GM23338 (cell line): ENCODE measurements around the gene CFLAR. TPM values are rescaled to one million over a fixed set of nuclear protein-coding genes. Genes with fewer than 3 reads are reported as not detected.

ENCODE experiments used
- ATAC-seq: fragments of 200-7000 bp; cut with Tn5 transposase; 3 replicates; pipeline ENCODE4 v1.9.1; 2020
- DNase-seq: peaks from one replicate; pipeline ENCODE4 v3.0.0-alpha.2; 2015; ENCODE audit warnings: low spot score
- H2AFZ ChIP-seq: fragments of 200-600 bp; sonication (generic); 2 replicates; pipeline ENCODE4 v1.8.0; 2016; ENCODE audit warnings: antibody characterized with exemption, mild to moderate bottlenecking, moderate library complexity
- H3F3A ChIP-seq: fragments of 200-600 bp; sonication (generic); replicated peaks from 2 replicates; pipeline ENCODE4 v1.8.0; 2017; ENCODE audit warnings: antibody characterized with exemption, mixed run types, low read depth
- H3K27ac ChIP-seq: fragments of 200-600 bp; sonication (generic); 2 replicates; pipeline ENCODE4 v1.6.1; 2016; ENCODE audit warnings: low read depth
- H3K27me3 ChIP-seq: fragments of 200-600 bp; sonication (generic); 2 replicates; pipeline ENCODE4 v1.8.0; 2016; ENCODE audit warnings: mild to moderate bottlenecking, mixed run types, moderate library complexity; ENCODE audit not compliant: insufficient read depth
- H3K36me3 ChIP-seq: fragments of 200-600 bp; sonication (generic); 2 replicates; pipeline ENCODE4 v1.8.0; 2016; ENCODE audit warnings: mild to moderate bottlenecking; ENCODE audit not compliant: insufficient read depth
- H3K4me1 ChIP-seq: fragments of 200-600 bp; sonication (generic); 2 replicates; pipeline ENCODE4 v1.8.0; 2016; ENCODE audit warnings: mild to moderate bottlenecking, moderate library complexity; ENCODE audit not compliant: insufficient read depth
- H3K4me2 ChIP-seq: fragments of 200-600 bp; sonication (generic); 2 replicates; pipeline ENCODE4 v1.7.1; 2017; ENCODE audit warnings: mixed run types
- H3K4me3 ChIP-seq: fragments of 200-600 bp; sonication (generic); 2 replicates; pipeline ENCODE4 v1.6.1; 2016; ENCODE audit warnings: mixed run types
- H3K79me2 ChIP-seq: fragments of 200-600 bp; sonication (generic); replicated peaks from 2 replicates; pipeline ENCODE4 v1.8.0; 2017; ENCODE audit warnings: mild to moderate bottlenecking; ENCODE audit not compliant: insufficient read depth
- H3K9me2 ChIP-seq: fragments of 200-600 bp; sonication (generic); 2 replicates; pipeline ENCODE4 v1.8.0; 2017; ENCODE audit not compliant: insufficient read depth
- H4K20me1 ChIP-seq: fragments of 200-600 bp; sonication (generic); replicated peaks from 2 replicates; pipeline ENCODE4 v1.8.0; 2017; ENCODE audit warnings: mild to moderate bottlenecking; ENCODE audit not compliant: insufficient read depth
- H3K27ac Mint-ChIP-seq: 2 replicates; pipeline ENCODE4 v1.8.0; 2020; ENCODE audit warnings: inconsistent platforms, mild to moderate bottlenecking, moderate library complexity, mixed read lengths
- H3K27me3 Mint-ChIP-seq: 3 replicates; pipeline ENCODE4 v1.8.0; 2022; ENCODE audit warnings: low read depth, mild to moderate bottlenecking, moderate library complexity, mixed read lengths, inconsistent platforms; ENCODE audit not compliant: insufficient read depth, poor library complexity
- H3K36me3 Mint-ChIP-seq: 3 replicates; pipeline ENCODE4 v1.8.0; 2021; ENCODE audit warnings: low read depth, mild to moderate bottlenecking, inconsistent platforms, moderate library complexity, mixed read lengths
- H3K4me1 Mint-ChIP-seq: 3 replicates; pipeline ENCODE4 v1.8.0; 2020; ENCODE audit warnings: mild to moderate bottlenecking, inconsistent platforms, mixed read lengths
- H3K4me3 Mint-ChIP-seq: 3 replicates; pipeline ENCODE4 v1.8.0; 2021; ENCODE audit warnings: moderate library complexity, mild to moderate bottlenecking, inconsistent platforms, mixed read lengths
- H3K9me3 Mint-ChIP-seq: 3 replicates; pipeline ENCODE4 v1.8.0; 2020; ENCODE audit warnings: moderate library complexity, mild to moderate bottlenecking, inconsistent platforms, mixed read lengths
- CREB1 ChIP-seq: fragments of 250-450 bp; sonication (Bioruptor Pico); IDR thresholded peaks from 2 replicates; pipeline ENCODE4 v1.5.0; 2020; ENCODE audit warnings: low read depth, mild to moderate bottlenecking, moderate library complexity
- CTCF ChIP-seq, 2 experiments: fragments of 200-600 bp in 1 of 2; sonication (generic) in 1 of 2; conservative IDR thresholded peaks; 2 replicates each; pipeline versions ENCODE4 v1.5.1 to v1.6.1; 2016 to 2017; ENCODE audit warnings: antibody characterized with exemption in 2 of 2, low read depth in 2 of 2, mild to moderate bottlenecking in 2 of 2, moderate library complexity in 1 of 2
- ETS1 ChIP-seq: IDR thresholded peaks from 2 replicates; pipeline ENCODE4 v1.6.1; 2016; ENCODE audit warnings: antibody characterized with exemption
- EZH2 ChIP-seq: fragments of 200-600 bp; sonication (generic); IDR thresholded peaks from one replicate; pipeline ENCODE4 v1.8.0; 2017; ENCODE audit warnings: antibody characterized with exemption, mild to moderate bottlenecking, low read depth; ENCODE audit not compliant: unreplicated experiment
- EZH2phosphoT487 ChIP-seq: fragments of 200-600 bp; sonication (generic); IDR thresholded peaks from one replicate; pipeline ENCODE4 v1.8.1; 2018; ENCODE audit warnings: antibody characterized with exemption; ENCODE audit not compliant: unreplicated experiment
- JUNB ChIP-seq: IDR thresholded peaks from one replicate; pipeline ENCODE4 v1.6.1; 2016; ENCODE audit warnings: antibody characterized with exemption; ENCODE audit not compliant: unreplicated experiment
- NANOG ChIP-seq: IDR thresholded peaks from 2 replicates; pipeline ENCODE4 v1.6.1; 2016; ENCODE audit warnings: antibody characterized with exemption, borderline replicate concordance
- POLR2AphosphoS5 ChIP-seq: IDR thresholded peaks from 2 replicates; pipeline ENCODE4 v1.6.1; 2016; ENCODE audit warnings: antibody characterized with exemption, low read depth
- REST ChIP-seq: IDR thresholded peaks from one replicate; pipeline ENCODE4 v1.6.1; 2018; ENCODE audit warnings: antibody characterized with exemption; ENCODE audit not compliant: unreplicated experiment
- ZNF114 ChIP-seq: fragments of 250-450 bp; sonication (Bioruptor Pico); IDR thresholded peaks from 2 replicates; pipeline ENCODE4 v1.5.0; 2020; ENCODE audit warnings: mild to moderate bottlenecking, moderate library complexity
- ZNF331 ChIP-seq: fragments of 250-450 bp; sonication (Bioruptor Pico); IDR thresholded peaks from 2 replicates; pipeline ENCODE4 v1.5.0; 2020; ENCODE audit warnings: low read depth, mild to moderate bottlenecking, moderate library complexity
- polyA plus RNA-seq: library from polyadenylated mRNA; unstranded; fragments of >200 nt; fragmentation: Nextera tagmentation; extraction: Ambion mirVana; gene quantifications from 2 replicates; pipeline ENCODE4 v1.2.1, GENCODE V29; 2016
- total RNA-seq: library from RNA; depleted of rRNA; stranded (reverse); fragments of >200 nt; shearing (Covaris generic); gene quantifications from 2 replicates; pipeline ENCODE4 v1.2.3, GENCODE V29; 2014

The CFLAR gene
- total and polyA plus RNA-seq, 2 experiments from 2014 or later = 10.1 to 15.1 TPM

- TF ChIP-seq REST (no peak), ZNF331 (CRISPR knock-in tag) (no peak), EZH2phosphoT487 (no peak), JUNB (no peak), POLR2AphosphoS5 (no peak), ETS1 (no peak)
Observed at GRCh38 chr2:201152517-201152916, 36.6 kb downstream of the CFLAR start (continued).

- Mint-ChIP-seq H3K27ac (no peak overlapping the region), H3K4me3 (no peak overlapping the region), H3K36me3 (peaks cover 5% of the 10 kb centered on the region), H3K27me3 (peaks cover 9% of the 10 kb centered on the region), H3K9me3 (no peaks in the 10 kb centered on the region), H3K4me1 (peaks cover 23% of the 10 kb centered on the region)
- Histone ChIP-seq H3K9me2 (no peaks in the 10 kb centered on the region; the same call in 1 of the 2 replicates), H3K4me1 (peaks cover 20% of the 10 kb centered on the region), H3K79me2 (no peaks in the 10 kb centered on the region), H2AFZ (no peak overlapping the region), H3K27me3 (no peaks in the 10 kb centered on the region), H3K36me3 (no peaks in the 10 kb centered on the region), H4K20me1 (no peaks in the 10 kb centered on the region), H3K4me2 (no peak overlapping the region), H3K4me3 (no peak overlapping the region), H3K27ac (no peak overlapping the region), H3F3A (no peaks in the 10 kb centered on the region)
- ATAC-seq = no peak
- DNase-seq = no peak
- TF ChIP-seq NANOG (no peak), ZNF114 (CRISPR knock-in tag) (no peak), CTCF (conservative IDR thresholded peaks at IDR 0.05; ENCODE audit: low read depth in 2 of 2) (no peak), EZH2 (no peak), EZH2phosphoT487 (no peak), REST (no peak), JUNB (no peak), POLR2AphosphoS5 (no peak), CREB1 (no peak), ZNF331 (CRISPR knock-in tag) (no peak), ETS1 (no peak)
Observed at GRCh38 chr2:201152999-201153815, 37.2 kb downstream of the CFLAR start.
